Panc1 (cell line): ENCODE results near the gene PRUNE1. TPM values are rescaled to one million over a fixed set of nuclear protein-coding genes. Genes with fewer than 3 reads are reported as not detected.
A peak's percentile ranks its signal among the peaks of the same experiment; 100 is the strongest.

Source experiments
- ATAC-seq: fragments of 200-7000 bp; cut with Tn5 transposase; 2 replicates; pipeline ENCODE4 v1.9.1; 2020; ENCODE audit warnings: mild to moderate bottlenecking, moderate library complexity
- BruUV-seq: library from RNA; stranded (reverse); fragments of 400-500 nt; replicated peaks from 2 replicates; lab custom pipeline; 2021; lab: Mats Ljungman, UMichigan
- CTCF ChIA-PET: fragments of 300-600 bp; sonication (Branson Sonifier 250); formaldehyde crosslinking; loops from one replicate; lab custom pipeline; 2022; ENCODE audit warnings: antibody characterized with exemption; lab: Charles Lee
- POLR2A ChIA-PET: fragments of 300-600 bp; sonication (Branson Sonifier 250); formaldehyde crosslinking; loops from one replicate; lab custom pipeline; 2022; ENCODE audit warnings: antibody characterized with exemption; lab: Charles Lee
- DNase-seq: peaks from one replicate; pipeline ENCODE4 v3.0.0-alpha.2; 2010; ENCODE audit warnings: low read depth, low spot score
- H3K27ac ChIP-seq: 2 replicates; pipeline ENCODE4 v1.5.1; 2011; ENCODE audit warnings: mild to moderate bottlenecking, low read length, inconsistent platforms
- H3K27me3 ChIP-seq: fragments of 200-500 bp; sonication (Bioruptor generic); 2 replicates; pipeline ENCODE4 v1.6.0; 2014; ENCODE audit warnings: low read length, inconsistent platforms; ENCODE audit not compliant: control insufficient read depth, insufficient read depth
- H3K36me3 ChIP-seq: fragments of 200-500 bp; sonication (Bioruptor generic); 2 replicates; pipeline ENCODE4 v1.5.1; 2014; ENCODE audit warnings: inconsistent platforms, mild to moderate bottlenecking, low read length, moderate library complexity; ENCODE audit not compliant: control insufficient read depth, insufficient read depth
- H3K4me1 ChIP-seq: 2 replicates; pipeline ENCODE4 v1.5.1; 2011; ENCODE audit warnings: inconsistent platforms, mild to moderate bottlenecking, low read length, moderate library complexity; ENCODE audit not compliant: control insufficient read depth, insufficient read depth
- H3K4me3 ChIP-seq, 2 experiments: 2 replicates each; pipeline ENCODE4 v1.5.1; 2011 to 2012; ENCODE audit warnings: low read depth in 2 of 2, low read length in 2 of 2, mild to moderate bottlenecking in 2 of 2, inconsistent platforms in 1 of 2, moderate library complexity in 1 of 2
- H3K9me3 ChIP-seq: fragments of 200-500 bp; sonication (Bioruptor generic); 2 replicates; pipeline ENCODE4 v1.5.1; 2014; ENCODE audit warnings: low read depth, mild to moderate bottlenecking, inconsistent platforms, low read length, moderate library complexity; ENCODE audit not compliant: control insufficient read depth, insufficient read depth
- CTCF ChIP-seq: fragments of 450-650 bp; IDR thresholded peaks from 2 replicates; pipeline ENCODE4 v1.5.1; 2017; ENCODE audit warnings: mild to moderate bottlenecking
- POLR2AphosphoS5 ChIP-seq: IDR thresholded peaks from 2 replicates; pipeline ENCODE4 v1.6.1; 2012; ENCODE audit warnings: mild to moderate bottlenecking, low read depth, low read length, moderate library complexity
- SIN3A ChIP-seq: IDR thresholded peaks from 2 replicates; pipeline ENCODE4 v1.6.1; 2012; ENCODE audit warnings: low read depth, mild to moderate bottlenecking, low read length, moderate library complexity, borderline replicate concordance; ENCODE audit not compliant: insufficient read depth
- TCF7L2 ChIP-seq: IDR thresholded peaks from 2 replicates; pipeline ENCODE4 v1.6.1; 2011; ENCODE audit warnings: mild to moderate bottlenecking, low read depth, low read length, inconsistent platforms
- in situ Hi-C: cut with HindIII; loops from 2 replicates; pipeline ENCODE4 v1.10.0; 2016; ENCODE audit warnings: low sequenced_read_pairs, low pct_unique_long_range_greater_than_20kb
- intact Hi-C: fragments of 100-400 bp; cut with micrococcal nuclease; formaldehyde crosslinking; loops from one replicate; pipeline ENCODE4 v1.10.0; 2022; ENCODE audit not compliant: unreplicated experiment
- total RNA-seq: library from RNA; stranded (reverse); gene quantifications from one replicate; pipeline ENCODE4 v1.2.1, GENCODE V29; 2021; ENCODE audit not compliant: unreplicated experiment
- TF ChIP-seq, protein P1 (sequence below), 2 experiments: IDR thresholded peaks; 2 replicates each; pipeline ENCODE4 v1.6.1; 2011 to 2012; ENCODE audit warnings: low read depth in 2 of 2, control low read depth in 1 of 2, low read length in 1 of 2, mild to moderate bottlenecking in 1 of 2, moderate library complexity in 1 of 2; ENCODE audit not compliant: insufficient read depth in 1 of 2

The PRUNE1 gene
- total RNA-seq, 1 experiment from 2014 or later: 16.2 TPM

GRCh38 chr1:150979092-150980056 is 28.9 kb upstream of the PRUNE1 start:
- in situ Hi-C loops (no loop called here), intact Hi-C loops (no loop called here)
- ATAC-seq (peak; percentile 66), DNase-seq (peak; percentile 84)
- POLR2A ChIA-PET: interaction anchor here (0.7 kb wide), 1 partner anchor 27 kb away, joined by 5 read pairs; no protein-coding TSS in a partner anchor
- Histone ChIP-seq H3K4me1 (peaks cover 55% of the 10 kb centered on the region), H3K27me3 (no peaks in the 10 kb centered on the region), H3K27ac (peak overlapping the region; percentile 98), H3K4me3 (peak overlapping the region; percentile 24 to 51), H3K36me3 (no peaks in the 10 kb centered on the region), H3K9me3 (no peaks in the 10 kb centered on the region)
- TF ChIP-seq CTCF (peak; percentile 100), POLR2AphosphoS5 (peak; percentile 46; the same call in 1 of the 2 replicates), TCF7L2 (no peak)
- CTCF ChIA-PET: interaction anchor here (0.5 to 1.0 kb wide), 3 partner anchors 17 to 211 kb away, joined by 3 to 5 read pairs (median 3); partner anchors contain the start of gene MINDY1
- BruUV-seq: no TSS peak

DNA sequence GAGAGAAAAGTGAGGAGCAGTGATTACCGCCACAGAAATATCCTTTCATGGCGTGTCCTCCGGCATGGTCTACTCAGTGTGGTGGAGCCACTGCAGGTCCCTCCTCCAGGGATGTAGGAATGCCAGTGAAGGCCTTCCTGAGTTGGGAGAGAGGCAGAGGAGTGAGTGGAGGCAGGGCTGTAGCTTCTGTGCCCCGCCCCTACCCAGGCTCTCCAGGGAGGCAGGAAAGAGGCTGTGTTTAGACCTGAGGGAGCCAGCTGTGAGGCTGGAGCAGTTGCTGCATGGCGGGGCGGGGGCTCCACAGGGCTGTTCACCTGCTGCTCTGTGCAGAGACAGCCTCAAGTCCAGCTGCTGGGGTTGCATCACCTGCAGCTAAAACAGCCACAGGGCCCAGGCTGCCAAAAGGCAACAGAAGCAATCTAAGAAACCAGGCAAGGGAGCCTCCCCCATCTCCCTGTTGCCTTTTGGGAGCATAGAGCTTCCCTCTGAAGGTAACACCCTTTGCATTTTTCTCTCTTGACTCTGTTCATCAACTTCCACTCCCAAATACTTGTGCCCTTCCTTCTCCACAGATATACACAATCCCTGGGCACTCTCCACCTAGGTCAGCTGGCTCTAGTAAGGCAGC is 27.0 kb upstream of the PRUNE1 start:
- H3K4me1 ChIP-seq: peaks cover 49% of the 10 kb centered on the region
- H3K27me3 ChIP-seq: no peaks in the 10 kb centered on the region
- intact Hi-C loops (no loop called here), in situ Hi-C loops (no loop called here)
- ATAC-seq (no peak), DNase-seq (no peak)
- H3K27ac ChIP-seq: peak overlapping the region; percentile 55; the same call in 1 of the 2 replicates
- H3K9me3 ChIP-seq: no peaks in the 10 kb centered on the region
- TF ChIP-seq SIN3A: no peak
- no peak overlapping the region for H3K4me3 ChIP-seq
- BruUV-seq: no TSS peak
- H3K36me3 ChIP-seq: no peaks in the 10 kb centered on the region
- POLR2A ChIA-PET: no interaction called here
- CTCF ChIA-PET: interaction anchor here (0.9 kb wide), 1 partner anchor 15 kb away, joined by 6 read pairs; no protein-coding TSS in a partner anchor

GRCh38 chr1:150981805-150982712 is 26.2 kb upstream of the PRUNE1 start, which contains the start of gene ANXA9:
Gene ANXA9, plus strand, starts transcription at chr1:150982292. Its CDS starts 814 bp downstream, at chr1:150983106.
- Histone ChIP-seq H3K9me3 (no peaks in the 10 kb centered on the region), H3K27me3 (no peaks in the 10 kb centered on the region), H3K4me3 (no peak within 1 kb of the TSS), H3K36me3 (no peaks in the 10 kb centered on the region), H3K4me1 (peaks cover 41% of the 10 kb centered on the region), H3K27ac (peak within 1 kb of the TSS; percentile 55; the same call in 1 of the 2 replicates)
- in situ Hi-C loops (no loop called here), intact Hi-C loops (no loop called here)
- no TSS peak for BruUV-seq
- TF ChIP-seq SIN3A (no peak), TCF7L2 (no peak), POLR2AphosphoS5 (no peak), CTCF (no peak)
- TF ChIP-seq, protein P1, sequence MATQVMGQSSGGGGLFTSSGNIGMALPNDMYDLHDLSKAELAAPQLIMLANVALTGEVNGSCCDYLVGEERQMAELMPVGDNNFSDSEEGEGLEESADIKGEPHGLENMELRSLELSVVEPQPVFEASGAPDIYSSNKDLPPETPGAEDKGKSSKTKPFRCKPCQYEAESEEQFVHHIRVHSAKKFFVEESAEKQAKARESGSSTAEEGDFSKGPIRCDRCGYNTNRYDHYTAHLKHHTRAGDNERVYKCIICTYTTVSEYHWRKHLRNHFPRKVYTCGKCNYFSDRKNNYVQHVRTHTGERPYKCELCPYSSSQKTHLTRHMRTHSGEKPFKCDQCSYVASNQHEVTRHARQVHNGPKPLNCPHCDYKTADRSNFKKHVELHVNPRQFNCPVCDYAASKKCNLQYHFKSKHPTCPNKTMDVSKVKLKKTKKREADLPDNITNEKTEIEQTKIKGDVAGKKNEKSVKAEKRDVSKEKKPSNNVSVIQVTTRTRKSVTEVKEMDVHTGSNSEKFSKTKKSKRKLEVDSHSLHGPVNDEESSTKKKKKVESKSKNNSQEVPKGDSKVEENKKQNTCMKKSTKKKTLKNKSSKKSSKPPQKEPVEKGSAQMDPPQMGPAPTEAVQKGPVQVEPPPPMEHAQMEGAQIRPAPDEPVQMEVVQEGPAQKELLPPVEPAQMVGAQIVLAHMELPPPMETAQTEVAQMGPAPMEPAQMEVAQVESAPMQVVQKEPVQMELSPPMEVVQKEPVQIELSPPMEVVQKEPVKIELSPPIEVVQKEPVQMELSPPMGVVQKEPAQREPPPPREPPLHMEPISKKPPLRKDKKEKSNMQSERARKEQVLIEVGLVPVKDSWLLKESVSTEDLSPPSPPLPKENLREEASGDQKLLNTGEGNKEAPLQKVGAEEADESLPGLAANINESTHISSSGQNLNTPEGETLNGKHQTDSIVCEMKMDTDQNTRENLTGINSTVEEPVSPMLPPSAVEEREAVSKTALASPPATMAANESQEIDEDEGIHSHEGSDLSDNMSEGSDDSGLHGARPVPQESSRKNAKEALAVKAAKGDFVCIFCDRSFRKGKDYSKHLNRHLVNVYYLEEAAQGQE (IDR thresholded peaks at IDR 0.05; ENCODE audit: insufficient read depth in 1 of 2, low read depth in 2 of 2, low read length in 1 of 2): no peak
- CTCF ChIA-PET: no interaction called here
- ATAC-seq: no peak
- POLR2A ChIA-PET: no interaction called here
- DNase-seq: no peak
